Measurements from ENCODE around the gene EEFSEC. TPM values are rescaled to one million over a fixed set of nuclear protein-coding genes. Genes with fewer than 3 reads are reported as not detected.

Gene EEFSEC
- total and polyA plus RNA-seq, 7 experiments from 2014 or later = 17.3 to 31.4 (median 18.3) TPM

DNA sequence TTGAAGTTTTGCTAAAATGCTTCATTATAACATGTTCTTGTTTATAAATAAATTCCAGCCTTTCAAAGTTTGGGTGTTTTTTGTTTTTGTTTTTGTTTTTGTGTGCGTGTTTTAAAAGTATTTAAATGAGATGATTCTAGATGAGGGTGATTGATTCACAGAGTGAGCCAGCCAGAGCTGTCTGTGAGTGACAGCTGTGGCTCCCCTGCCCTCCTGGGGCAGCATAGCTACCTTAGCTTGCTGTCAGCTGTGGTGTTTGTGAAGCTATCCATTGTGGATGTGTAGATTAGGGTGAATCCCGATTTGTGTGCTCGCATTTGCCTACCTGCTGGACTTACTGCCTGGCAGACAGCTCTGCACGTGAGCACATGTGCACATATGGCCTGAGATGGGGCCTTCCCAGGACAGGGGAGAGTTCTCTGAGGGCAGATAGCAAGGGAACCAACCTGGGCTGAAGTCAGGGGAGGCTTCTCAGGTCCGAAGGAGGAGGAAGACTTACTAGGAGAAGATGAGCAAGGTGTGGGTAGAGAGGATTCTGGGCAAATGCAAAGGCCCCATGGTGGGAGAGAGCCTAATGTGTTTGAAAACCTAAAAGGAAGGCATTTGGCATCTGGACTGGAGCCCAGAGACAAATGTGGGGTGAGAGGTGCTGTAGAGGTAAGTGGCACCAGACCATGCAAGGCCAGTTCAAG, 124.2 kb downstream of the EEFSEC start:
- Histone ChIP-seq H3K4me3 (ENCODE audit: low read length) (no peak overlapping the region), H3K9me3 (ENCODE audit: control insufficient read depth in 2 of 3, low read length in 3 of 3) (no peaks in the 10 kb centered on the region), H3K36me3 (ENCODE audit: control insufficient read depth in 2 of 3, insufficient read depth in 3 of 3, low read length in 3 of 3) (peaks cover 0 to 12% (median 0%) of the 10 kb centered on the region in 3 experiments), H3K27me3 (ENCODE audit: control insufficient read depth in 2 of 2, insufficient read depth in 2 of 2, low read length in 2 of 2) (no peaks in the 10 kb centered on the region), H3K27ac (ENCODE audit: low read depth, low read length) (no peak overlapping the region), H3K4me1 (ENCODE audit: control insufficient read depth in 2 of 2, insufficient read depth in 2 of 2, low read length in 2 of 2) (no peaks in the 10 kb centered on the region)
- Mint-ChIP-seq H3K27me3 (no peaks in the 10 kb centered on the region), H3K36me3 (peaks cover 0 to 12% (median 4%) of the 10 kb centered on the region in 5 donors), H3K4me3 (no peak overlapping the region), H3K9me3 (no peaks in the 10 kb centered on the region), H3K4me1 (peaks cover 0 to 38% (median 31%) of the 10 kb centered on the region in 7 donors), H3K27ac (peak overlapping the region in 6 of 9 donors; percentile 5 to 77 (median 20))
- POLR2A ChIA-PET = interaction anchor here (1.6 kb wide), 1 partner anchor 9 kb away, joined by 3 read pairs; no protein-coding TSS in a partner anchor
- no peak for DNase-seq
- ATAC-seq = no peak
- intact Hi-C loops (cut with micrococcal nuclease) = loop anchor here in 1 of 2 donors (5.0 kb wide), 1 partner anchor 45 kb away; no protein-coding TSS in a partner anchor
- CTCF ChIA-PET = interaction anchor here (1.0 kb wide), 1 partner anchor 45 kb away, joined by 4 read pairs; no protein-coding TSS in a partner anchor

GRCh38 chr3:128278130-128278529, 124.8 kb downstream of the EEFSEC start:
- Mint-ChIP-seq H3K4me1 (peaks cover 0 to 38% (median 31%) of the 10 kb centered on the region in 7 donors), H3K9me3 (no peaks in the 10 kb centered on the region), H3K4me3 (no peak overlapping the region), H3K27me3 (no peaks in the 10 kb centered on the region), H3K27ac (peak overlapping the region in 5 of 9 donors; percentile 5 to 83 (median 28)), H3K36me3 (peaks cover 0 to 12% (median 3%) of the 10 kb centered on the region in 5 donors)
- DNase-seq = no peak
- peaks cover 0 to 13% (median 0%) of the 10 kb centered on the region in 3 experiments for H3K36me3 ChIP-seq (ENCODE audit: control insufficient read depth in 2 of 3, insufficient read depth in 3 of 3, low read length in 3 of 3)
- H3K27ac ChIP-seq (ENCODE audit: low read depth, low read length) = no peak overlapping the region
- ATAC-seq = no peak
- CTCF ChIA-PET = interaction anchor here (1.0 kb wide), 1 partner anchor 44 kb away, joined by 4 read pairs; no protein-coding TSS in a partner anchor
- H3K27me3 ChIP-seq (ENCODE audit: control insufficient read depth in 2 of 2, insufficient read depth in 2 of 2, low read length in 2 of 2) = no peaks in the 10 kb centered on the region
- H3K9me3 ChIP-seq (ENCODE audit: control insufficient read depth in 2 of 3, low read length in 3 of 3) = no peaks in the 10 kb centered on the region
- POLR2A ChIA-PET = interaction anchor here (1.6 kb wide), 1 partner anchor 9 kb away, joined by 3 read pairs; no protein-coding TSS in a partner anchor
- no peak overlapping the region for H3K4me3 ChIP-seq (ENCODE audit: low read length)
- intact Hi-C loops (cut with micrococcal nuclease) = loop anchor here in 1 of 2 donors (5.0 kb wide), 1 partner anchor 44 kb away; no protein-coding TSS in a partner anchor
- H3K4me1 ChIP-seq (ENCODE audit: control insufficient read depth in 2 of 2, insufficient read depth in 2 of 2, low read length in 2 of 2) = no peaks in the 10 kb centered on the region

GRCh38 chr3:128278761-128279600, 125.7 kb downstream of the EEFSEC start:
- Histone ChIP-seq H3K4me1 (ENCODE audit: control insufficient read depth in 2 of 2, insufficient read depth in 2 of 2, low read length in 2 of 2) (no peaks in the 10 kb centered on the region), H3K36me3 (ENCODE audit: control insufficient read depth in 2 of 3, insufficient read depth in 3 of 3, low read length in 3 of 3) (peaks cover 0 to 19% (median 0%) of the 10 kb centered on the region in 3 experiments), H3K4me3 (ENCODE audit: low read length) (no peak overlapping the region), H3K27me3 (ENCODE audit: control insufficient read depth in 2 of 2, insufficient read depth in 2 of 2, low read length in 2 of 2) (no peaks in the 10 kb centered on the region), H3K9me3 (ENCODE audit: control insufficient read depth in 2 of 3, low read length in 3 of 3) (no peaks in the 10 kb centered on the region), H3K27ac (ENCODE audit: low read depth, low read length) (no peak overlapping the region)
- POLR2A ChIA-PET = interaction anchor here (0.6 to 1.6 kb wide), 2 partner anchors 8 to 686 kb away, joined by 3 read pairs; no protein-coding TSS in a partner anchor
- intact Hi-C loops (cut with micrococcal nuclease) = loop anchor here in 1 of 2 donors (5.0 kb wide), 1 partner anchor 43 kb away; no protein-coding TSS in a partner anchor
- Mint-ChIP-seq H3K27ac (peak overlapping the region in 4 of 9 donors; percentile 5 to 42 (median 22)), H3K9me3 (no peaks in the 10 kb centered on the region), H3K4me3 (no peak overlapping the region), H3K27me3 (no peaks in the 10 kb centered on the region), H3K36me3 (peaks cover 0 to 18% (median 3%) of the 10 kb centered on the region in 5 donors), H3K4me1 (peaks cover 0 to 38% (median 31%) of the 10 kb centered on the region in 7 donors)
- DNase-seq = no peak
- CTCF ChIA-PET = no interaction called here
- ATAC-seq = no peak

DNA sequence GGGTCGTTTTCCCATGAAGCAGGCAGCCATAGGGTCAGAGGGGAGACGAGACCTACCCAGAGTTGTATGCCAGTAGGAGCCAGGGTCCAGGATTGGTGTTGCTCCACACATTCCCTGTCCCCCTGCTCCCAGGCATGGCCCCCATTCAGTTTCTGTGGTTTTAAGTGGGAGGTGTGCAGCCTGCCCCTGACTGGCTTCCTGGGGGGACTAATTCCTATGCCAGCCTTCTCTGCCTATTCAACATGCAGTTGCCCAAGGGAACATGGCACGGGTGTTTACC, 126.3 kb downstream of the EEFSEC start:
- Mint-ChIP-seq H3K27me3 (no peaks in the 10 kb centered on the region), H3K9me3 (no peaks in the 10 kb centered on the region), H3K27ac (peak overlapping the region in 1 of 9 donors; percentile 79), H3K4me3 (no peak overlapping the region), H3K36me3 (peaks cover 0 to 21% (median 4%) of the 10 kb centered on the region in 5 donors), H3K4me1 (peaks cover 0 to 42% (median 31%) of the 10 kb centered on the region in 7 donors)
- H3K27ac ChIP-seq (ENCODE audit: low read depth, low read length) = no peak overlapping the region
- intact Hi-C loops (cut with micrococcal nuclease) = loop anchor here in 1 of 2 donors (5.0 kb wide), 1 partner anchor 43 kb away; no protein-coding TSS in a partner anchor
- peaks cover 0 to 17% (median 0%) of the 10 kb centered on the region in 3 experiments for H3K36me3 ChIP-seq (ENCODE audit: control insufficient read depth in 2 of 3, insufficient read depth in 3 of 3, low read length in 3 of 3)
- no peaks in the 10 kb centered on the region for H3K9me3 ChIP-seq (ENCODE audit: control insufficient read depth in 2 of 3, low read length in 3 of 3)
- no peaks in the 10 kb centered on the region for H3K27me3 ChIP-seq (ENCODE audit: control insufficient read depth in 2 of 2, insufficient read depth in 2 of 2, low read length in 2 of 2)
- H3K4me3 ChIP-seq (ENCODE audit: low read length) = no peak overlapping the region
- CTCF ChIA-PET = no interaction called here
- POLR2A ChIA-PET = interaction anchor here (0.6 kb wide), 1 partner anchor 687 kb away, joined by 3 read pairs; no protein-coding TSS in a partner anchor
- H3K4me1 ChIP-seq (ENCODE audit: control insufficient read depth in 2 of 2, insufficient read depth in 2 of 2, low read length in 2 of 2) = no peaks in the 10 kb centered on the region
- ATAC-seq (no peak), DNase-seq (no peak)

GRCh38 chr3:128280481-128281052, 127.3 kb downstream of the EEFSEC start:
- H3K27ac ChIP-seq (ENCODE audit: low read depth, low read length) = no peak overlapping the region
- DNase-seq = no peak
- peaks cover 0 to 19% (median 0%) of the 10 kb centered on the region in 3 experiments for H3K36me3 ChIP-seq (ENCODE audit: control insufficient read depth in 2 of 3, insufficient read depth in 3 of 3, low read length in 3 of 3)
- Mint-ChIP-seq H3K36me3 (peaks cover 0 to 28% (median 9%) of the 10 kb centered on the region in 5 donors), H3K9me3 (peaks cover 0 to under 1% (median 0%) of the 10 kb centered on the region in 11 donors), H3K4me3 (peak overlapping the region in 1 of 10 donors; percentile 29), H3K27me3 (no peaks in the 10 kb centered on the region), H3K4me1 (peaks cover 0 to 48% (median 33%) of the 10 kb centered on the region in 7 donors), H3K27ac (peak overlapping the region in 6 of 9 donors; percentile 4 to 95 (median 52))
- ChIA-PET POLR2A (interaction anchor here (0.6 kb wide), 1 partner anchor 690 kb away, joined by 4 read pairs; no protein-coding TSS in a partner anchor), CTCF (no interaction called here)
- intact Hi-C loops (cut with micrococcal nuclease) = no loop called here
- no peak overlapping the region for H3K4me3 ChIP-seq (ENCODE audit: low read length)
- H3K4me1 ChIP-seq (ENCODE audit: control insufficient read depth in 2 of 2, insufficient read depth in 2 of 2, low read length in 2 of 2) = no peaks in the 10 kb centered on the region
- no peaks in the 10 kb centered on the region for H3K27me3 ChIP-seq (ENCODE audit: control insufficient read depth in 2 of 2, insufficient read depth in 2 of 2, low read length in 2 of 2)
- H3K9me3 ChIP-seq (ENCODE audit: control insufficient read depth in 2 of 3, low read length in 3 of 3) = no peaks in the 10 kb centered on the region
- ATAC-seq = no peak

DNA sequence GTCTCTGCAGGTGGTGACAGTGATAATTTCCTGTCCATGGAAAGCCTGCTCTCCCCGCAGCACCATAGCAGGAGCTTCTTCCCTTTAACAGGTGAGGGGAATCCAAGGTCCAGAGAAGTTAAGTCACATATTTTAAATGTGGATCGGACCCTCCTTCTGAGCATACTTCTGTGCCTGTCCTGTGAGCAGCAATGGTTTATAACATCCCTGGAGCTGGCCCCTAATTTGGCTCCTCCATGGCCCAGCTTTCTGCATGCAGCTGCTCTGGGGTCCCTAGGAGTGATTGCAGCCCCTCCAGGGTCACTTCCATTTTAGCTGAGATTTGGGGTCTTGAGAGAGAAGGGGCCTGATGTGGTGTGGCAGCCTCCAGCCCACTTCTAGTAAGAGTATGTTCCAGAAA, 127.8 kb downstream of the EEFSEC start:
- H3K4me3 Mint-ChIP-seq = peak overlapping the region in 1 of 10 donors; percentile 29
- ChIA-PET CTCF (no interaction called here), POLR2A (interaction anchor here (0.6 kb wide), 1 partner anchor 690 kb away, joined by 4 read pairs; no protein-coding TSS in a partner anchor)
- H3K27ac ChIP-seq (ENCODE audit: low read depth, low read length) = no peak overlapping the region
- H3K9me3 Mint-ChIP-seq = peaks cover 0 to 3% (median 0%) of the 10 kb centered on the region in 11 donors
- H3K27me3 ChIP-seq (ENCODE audit: control insufficient read depth in 2 of 2, insufficient read depth in 2 of 2, low read length in 2 of 2) = no peaks in the 10 kb centered on the region
- intact Hi-C loops (cut with micrococcal nuclease) = no loop called here
- H3K27me3 Mint-ChIP-seq = no peaks in the 10 kb centered on the region
- no peak for DNase-seq
- peaks cover 0 to 30% (median 14%) of the 10 kb centered on the region in 5 donors for H3K36me3 Mint-ChIP-seq
- peaks cover 0 to 19% (median 0%) of the 10 kb centered on the region in 3 experiments for H3K36me3 ChIP-seq (ENCODE audit: control insufficient read depth in 2 of 3, insufficient read depth in 3 of 3, low read length in 3 of 3)
- H3K4me3 ChIP-seq (ENCODE audit: low read length) = no peak overlapping the region
- H3K27ac Mint-ChIP-seq = peak overlapping the region in 5 of 9 donors; percentile 4 to 65 (median 45)
- H3K4me1 ChIP-seq (ENCODE audit: control insufficient read depth in 2 of 2, insufficient read depth in 2 of 2, low read length in 2 of 2) = no peaks in the 10 kb centered on the region
- no peak for ATAC-seq
- H3K4me1 Mint-ChIP-seq = peaks cover 0 to 53% (median 36%) of the 10 kb centered on the region in 7 donors
- no peaks in the 10 kb centered on the region for H3K9me3 ChIP-seq (ENCODE audit: control insufficient read depth in 2 of 3, low read length in 3 of 3)
